ENCODE data around the gene SH2B3.

GRCh38 chr12:111408116-111408440 is 2.4 kb downstream of the SH2B3 start:
- no peak for TF ChIP-seq CTCF (IDR thresholded peaks at IDR 0.05; ENCODE audit: low read length)
- TF ChIP-seq EZH2phosphoT487 (IDR thresholded peaks at IDR 0.05; ENCODE audit: low read length) = no peak
